HG03159 (cell line): ENCODE measurements around the gene CSTPP1.
"Not testable (repeated sequence)": the region's sequence is repeated elsewhere in the genome, so short reads cannot be mapped to it uniquely, and the experiment has no call there.

Source experiments
- ATAC-seq: cut with Tn5 transposase; IDR thresholded peaks from one replicate; pipeline ENCODE4 v1.9.1; 2021; ENCODE audit warnings: mild to moderate bottlenecking, moderate library complexity; ENCODE audit not compliant: unreplicated experiment

The CSTPP1 gene

DNA sequence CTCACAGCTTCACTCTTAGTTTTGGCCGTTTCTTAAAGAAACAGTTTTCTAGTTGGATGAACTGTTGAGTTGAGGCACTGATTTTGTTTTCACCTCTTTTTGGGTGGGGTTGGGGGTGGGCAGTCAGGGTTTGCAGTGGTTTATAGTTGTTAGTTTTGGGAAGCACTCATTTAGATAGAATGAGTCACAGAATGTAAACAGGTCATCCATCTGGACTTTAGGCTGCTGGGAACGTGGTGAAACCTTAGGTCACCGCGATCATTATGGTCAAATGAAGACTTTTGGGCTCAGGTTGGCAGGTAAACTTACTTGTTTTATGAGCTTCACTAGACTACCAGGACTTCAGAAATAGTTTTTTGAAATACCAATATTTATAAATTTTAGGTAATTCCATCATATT lies 48.4 kb downstream of the CSTPP1 start:
- ATAC-seq = no peak

DNA sequence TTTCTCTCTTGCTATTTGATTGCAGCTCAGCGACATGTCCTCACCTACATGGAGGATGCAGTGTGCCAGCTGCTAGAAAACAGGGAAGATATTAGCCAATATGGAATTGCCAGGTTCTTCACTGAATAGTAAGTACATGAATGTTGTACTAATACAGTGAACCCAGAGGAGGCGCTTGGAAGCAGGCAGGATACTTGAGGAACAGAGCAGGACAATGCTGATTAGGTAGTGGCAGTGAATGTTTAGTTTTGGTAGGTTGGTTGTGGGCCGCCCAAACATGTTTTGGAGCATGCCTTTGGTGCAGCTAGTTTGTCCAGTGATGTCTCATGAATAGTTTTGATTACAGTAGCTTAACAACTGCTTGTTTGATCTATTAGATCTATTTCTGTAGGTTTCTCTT lies 50.6 kb downstream of the CSTPP1 start:
- no peak for ATAC-seq

- not testable (repeated sequence) for ATAC-seq
These were observed 53.4 kb downstream of the CSTPP1 start for GRCh38 chr11:46989810-46990487.

GRCh38 chr11:46991391-46991790 lies 54.8 kb downstream of the CSTPP1 start:
- ATAC-seq = no peak

GRCh38 chr11:46992386-46992785 lies 55.8 kb downstream of the CSTPP1 start:
- ATAC-seq = not testable (repeated sequence)

- not testable (repeated sequence) for ATAC-seq
These were observed 61.2 kb downstream of the CSTPP1 start for GRCh38 chr11:46997796-46998195.

DNA sequence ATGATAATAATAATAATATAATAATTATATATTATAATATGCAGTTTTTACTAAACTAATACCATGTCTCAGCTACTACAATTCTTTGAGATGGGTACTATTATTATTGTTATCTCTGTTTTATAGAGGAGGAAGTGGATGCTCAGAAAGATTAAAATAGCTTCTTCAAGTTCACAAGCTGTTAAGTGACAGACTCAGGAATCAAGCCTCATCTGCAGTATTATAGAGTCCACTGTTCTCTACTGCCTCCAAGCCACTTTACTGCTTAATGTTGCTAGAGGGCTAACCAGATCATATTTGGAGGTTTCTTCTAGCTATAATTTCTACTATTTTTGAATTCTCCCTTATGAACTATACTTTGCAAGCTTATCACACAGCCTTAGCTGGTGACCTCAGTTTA lies 62.7 kb downstream of the CSTPP1 start:
- ATAC-seq = no peak

DNA sequence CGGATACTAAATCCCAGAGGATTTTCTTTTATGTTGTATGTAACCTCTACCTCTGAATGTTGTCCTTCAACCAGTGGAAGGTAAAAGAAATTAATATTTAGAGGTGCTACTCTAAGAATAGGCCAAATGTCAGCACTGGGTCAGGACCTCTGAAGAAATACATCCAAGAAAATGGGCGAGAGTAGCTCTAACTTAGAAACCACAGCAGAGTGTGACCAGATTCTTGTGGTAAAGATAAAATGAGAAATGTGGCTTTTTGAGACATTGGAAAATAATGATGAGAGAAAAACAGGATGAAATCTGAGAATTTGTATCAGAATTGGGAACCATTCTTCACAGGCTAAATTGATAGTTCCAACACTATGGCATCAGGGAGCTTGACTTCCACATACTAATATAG lies 63.5 kb downstream of the CSTPP1 start:
- ATAC-seq = no peak

GRCh38 chr11:47001781-47002181 lies 65.2 kb downstream of the CSTPP1 start:
- ATAC-seq = no peak

DNA sequence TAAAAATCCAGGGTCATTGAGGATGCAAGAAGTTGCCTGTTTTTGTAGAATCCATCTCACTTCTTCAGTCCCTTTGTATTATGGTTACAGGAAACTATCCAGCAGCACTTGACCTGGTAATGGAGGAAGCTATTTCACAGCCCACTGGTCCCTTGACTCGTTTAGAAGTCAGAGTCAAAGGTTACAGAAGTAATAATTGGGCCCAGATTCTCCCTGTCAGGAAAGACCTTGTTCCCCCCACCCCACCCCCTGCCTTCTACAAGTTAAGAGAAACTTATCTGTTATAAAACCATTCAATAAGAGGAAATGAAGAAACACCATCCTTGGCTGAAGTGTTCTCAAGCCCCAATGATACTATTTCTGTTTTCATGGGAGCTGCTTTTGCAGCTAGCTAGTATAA lies 65.8 kb downstream of the CSTPP1 start:
- no peak for ATAC-seq

GRCh38 chr11:47003180-47003877 lies 66.8 kb downstream of the CSTPP1 start:
- ATAC-seq = no peak

DNA sequence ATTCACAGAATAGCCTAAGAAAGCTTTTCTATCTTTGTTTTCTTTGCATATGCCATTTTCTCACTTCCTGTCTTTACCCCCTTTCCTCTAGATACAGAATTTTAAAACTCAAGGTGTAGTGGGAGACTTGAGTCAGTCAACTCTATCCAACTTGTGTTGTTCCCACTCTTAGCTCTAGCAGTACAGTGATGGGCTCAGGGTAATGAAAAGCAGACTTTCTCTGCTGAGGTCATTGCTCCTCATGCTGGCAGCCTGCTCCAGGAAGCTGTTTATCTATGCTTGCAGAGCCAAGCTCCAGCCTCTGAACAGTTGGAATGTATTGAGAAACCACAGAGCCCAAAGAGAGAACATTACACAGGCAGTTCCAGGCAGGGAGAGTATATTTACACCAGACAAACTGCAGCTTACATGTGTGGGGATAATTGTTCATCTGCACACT lies 68.1 kb downstream of the CSTPP1 start:
- no peak for ATAC-seq

GRCh38 chr11:47005441-47005840 lies 68.9 kb downstream of the CSTPP1 start:
- ATAC-seq = no peak

DNA sequence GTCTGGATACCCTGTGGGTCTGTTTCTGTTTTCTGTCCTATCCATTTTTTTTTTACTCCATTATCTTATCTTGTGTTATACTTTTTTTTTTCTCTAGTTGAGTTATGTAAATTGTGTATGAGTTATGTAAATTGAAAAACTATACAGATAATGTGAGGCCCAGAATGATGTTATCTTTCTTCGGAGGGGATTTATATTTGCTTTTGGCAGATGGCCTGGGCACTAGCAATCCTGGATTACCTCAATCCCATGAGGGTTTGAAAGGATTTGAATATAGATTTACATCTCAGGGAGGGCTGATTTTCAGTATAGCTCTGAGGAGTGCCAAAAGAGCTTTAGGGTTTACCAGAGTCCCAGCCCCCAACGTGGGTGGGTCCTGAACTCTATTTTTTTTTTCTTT lies 71.0 kb downstream of the CSTPP1 start:
- no peak for ATAC-seq

DNA sequence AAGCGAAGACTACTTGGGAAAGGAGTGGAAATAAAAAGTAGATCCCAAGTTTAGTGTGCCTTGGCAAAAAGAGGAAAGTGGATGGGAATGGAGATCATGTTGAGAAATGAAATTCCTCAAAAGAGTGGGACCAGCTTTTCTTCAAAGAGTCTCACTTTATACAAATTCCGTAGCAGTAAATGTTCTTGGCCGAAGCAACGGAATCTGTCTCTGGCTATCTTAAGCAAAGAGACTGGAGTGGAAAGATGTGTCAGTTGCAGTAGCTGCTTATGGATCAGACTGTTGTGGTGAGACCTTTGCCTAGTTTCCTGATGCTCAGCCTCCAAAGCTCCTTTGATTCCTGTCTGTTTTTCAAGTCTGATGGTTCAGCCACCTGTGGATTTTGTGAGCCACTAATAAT lies 73.6 kb downstream of the CSTPP1 start:
- no peak for ATAC-seq

GRCh38 chr11:47014097-47014496 lies 77.5 kb downstream of the CSTPP1 start:
- ATAC-seq = no peak

DNA sequence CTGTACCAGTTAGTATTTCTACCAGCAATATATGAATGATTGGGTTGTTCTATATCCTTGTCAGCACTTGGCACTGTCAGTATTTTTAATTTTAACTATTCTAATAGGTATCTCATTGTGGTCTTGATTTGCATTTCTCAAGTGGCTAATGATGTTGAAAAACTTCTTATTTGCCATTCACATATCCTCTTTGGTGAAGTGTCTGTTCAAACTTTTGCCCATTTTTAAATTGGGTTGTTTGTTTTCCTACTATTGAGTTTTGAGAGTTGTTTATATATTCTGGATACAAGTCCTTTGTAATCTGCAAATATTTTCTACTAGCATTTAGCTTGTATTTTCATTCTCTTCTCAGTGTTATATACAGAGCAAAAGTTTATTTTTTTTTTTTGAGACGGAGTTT lies 82.1 kb downstream of the CSTPP1 start:
- ATAC-seq = no peak

DNA sequence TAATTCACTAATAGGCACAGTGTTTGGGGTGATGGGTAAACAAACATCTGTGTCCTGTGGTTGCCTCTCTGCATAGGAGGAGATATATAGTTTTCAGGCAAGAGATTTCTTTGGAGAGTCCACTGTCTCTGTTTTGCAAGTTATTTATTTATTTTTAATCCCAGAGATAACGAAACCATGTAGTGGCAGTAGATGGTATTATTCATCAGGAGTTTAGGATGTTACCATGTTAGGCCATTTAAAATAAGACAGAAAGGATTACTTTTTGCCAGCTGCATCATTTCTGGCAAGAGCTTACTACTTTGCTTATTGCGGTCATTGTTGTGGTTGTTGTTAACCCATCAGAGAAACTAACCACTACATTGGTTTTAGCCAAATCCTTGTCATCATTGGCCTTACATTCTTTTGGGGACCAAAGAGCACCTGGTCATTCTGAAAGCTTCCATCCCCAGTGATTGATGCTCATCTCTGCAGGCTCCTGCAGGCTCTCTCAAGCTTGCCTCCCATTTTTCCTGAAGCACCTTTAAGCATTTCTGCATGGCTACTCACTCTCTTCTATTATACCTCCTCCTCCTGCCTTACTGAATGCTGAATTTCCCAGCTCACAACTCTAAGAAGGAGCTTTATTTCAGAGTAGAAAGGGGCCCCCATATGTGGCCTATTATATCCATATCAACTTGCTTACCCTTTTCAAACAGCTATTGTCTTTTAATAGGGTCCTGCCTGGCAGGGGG lies 84.4 kb downstream of the CSTPP1 start:
- no peak for ATAC-seq

DNA sequence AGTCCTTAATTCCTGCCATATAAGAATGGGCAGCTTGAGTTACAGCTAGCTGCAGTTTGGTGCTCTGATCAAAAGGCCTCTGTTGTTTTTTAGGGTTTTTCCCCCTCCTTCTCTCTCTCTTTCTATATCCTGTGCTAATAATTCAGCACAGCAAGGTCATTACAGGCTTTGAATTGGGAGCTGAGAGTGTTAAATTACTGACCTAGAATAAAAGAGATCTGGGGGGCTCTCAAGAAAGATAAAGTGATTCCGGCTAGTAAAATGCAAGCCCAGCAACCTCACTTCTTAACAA lies 84.9 kb downstream of the CSTPP1 start:
- ATAC-seq = no peak

GRCh38 chr11:47021965-47022364 lies 85.4 kb downstream of the CSTPP1 start:
- no peak for ATAC-seq

GRCh38 chr11:47028195-47029093 lies 91.9 kb downstream of the CSTPP1 start:
- no peak for ATAC-seq
